ENCODE data around the gene PPP1R12B.
"Not testable (repeated sequence)": the region's sequence is repeated elsewhere in the genome, so short reads cannot be mapped to it uniquely, and the experiment has no call there.

Gene PPP1R12B

DNA sequence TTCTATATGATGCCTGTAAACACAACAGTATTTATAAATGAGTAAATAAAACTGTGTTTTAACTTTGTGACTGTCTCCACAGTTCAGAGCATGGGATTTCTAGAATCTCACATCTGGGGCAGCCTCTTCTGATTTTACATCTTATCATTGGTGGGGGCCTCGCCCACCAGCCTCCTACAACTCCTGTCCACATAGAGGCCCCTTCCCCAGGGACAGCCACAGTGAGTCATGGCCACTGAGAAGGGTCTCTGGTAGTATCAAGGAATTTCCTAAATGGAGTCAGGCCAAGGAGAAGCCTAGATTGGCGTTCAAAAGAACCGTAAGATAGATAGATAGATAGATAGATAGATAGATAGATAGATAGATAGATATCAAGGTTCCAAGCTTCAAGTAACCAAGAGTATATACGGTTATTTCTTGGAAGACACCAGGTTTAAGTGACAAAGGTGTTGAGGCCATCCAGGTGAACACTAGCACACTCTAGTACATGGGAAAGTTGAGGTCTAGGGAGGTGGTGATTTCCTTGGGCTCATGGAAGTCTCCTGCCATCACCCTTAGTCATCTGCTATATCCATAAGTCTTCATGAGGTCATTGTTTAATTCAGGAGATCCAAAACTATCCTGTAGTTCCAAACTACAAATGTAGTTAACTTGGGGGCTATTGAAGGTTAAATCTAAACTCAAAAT is 240.1 kb downstream of the PPP1R12B start:
- no peak for DNase-seq

- DNase-seq, result no peak
Measured at GRCh38 chr1:202589190-202589930, 240.9 kb downstream of the PPP1R12B start.

DNA sequence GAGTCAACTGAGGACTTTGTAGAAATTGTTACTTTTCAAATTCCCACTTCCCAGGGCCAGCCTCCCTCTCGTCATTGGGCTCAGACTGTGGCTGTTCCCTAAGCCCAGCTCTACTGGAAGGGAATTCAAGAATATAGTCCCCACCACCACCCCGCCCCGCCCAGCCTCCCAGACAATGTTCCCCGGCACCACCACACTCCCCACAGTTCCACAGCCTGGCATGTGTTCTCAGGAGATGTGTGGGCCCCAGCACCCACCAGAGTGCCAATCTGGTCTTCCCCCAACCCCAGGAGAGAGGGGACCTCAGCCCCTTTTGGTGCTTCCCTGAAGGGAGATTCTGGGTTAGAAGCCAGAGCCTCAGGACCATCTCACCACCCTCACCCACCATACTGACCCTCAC is 241.6 kb downstream of the PPP1R12B start:
- DNase-seq, result no peak

GRCh38 chr1:202590975-202591411 is 242.5 kb downstream of the PPP1R12B start:
- no peak for DNase-seq

GRCh38 chr1:202591515-202591914 is 243.0 kb downstream of the PPP1R12B start:
- DNase-seq, result no peak

- DNase-seq, result no peak
Measured at GRCh38 chr1:202592146-202592545, 243.6 kb downstream of the PPP1R12B start.

- DNase-seq, result no peak
Measured at GRCh38 chr1:202593845-202594244, 245.3 kb downstream of the PPP1R12B start.

DNA sequence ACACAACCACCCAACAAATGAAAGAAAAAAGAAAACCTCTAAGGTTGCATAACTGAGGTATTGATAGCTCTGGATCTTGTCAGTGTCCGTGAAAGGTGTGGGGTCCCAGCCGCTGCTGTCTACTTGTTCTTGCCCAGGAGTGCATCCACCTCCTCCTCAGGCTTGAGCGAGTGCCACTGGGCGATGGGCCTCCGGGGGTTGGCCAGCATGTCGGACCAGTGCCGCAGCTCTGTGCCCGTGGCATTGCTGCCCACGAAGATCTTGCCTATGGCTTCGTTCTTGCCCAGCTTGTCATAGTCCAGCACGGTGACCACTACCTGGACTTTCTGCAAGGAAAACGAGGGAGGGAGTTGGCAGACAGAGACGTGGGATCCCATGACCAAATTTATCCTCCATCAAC is 248.1 kb downstream of the PPP1R12B start:
- no peak for DNase-seq

DNA sequence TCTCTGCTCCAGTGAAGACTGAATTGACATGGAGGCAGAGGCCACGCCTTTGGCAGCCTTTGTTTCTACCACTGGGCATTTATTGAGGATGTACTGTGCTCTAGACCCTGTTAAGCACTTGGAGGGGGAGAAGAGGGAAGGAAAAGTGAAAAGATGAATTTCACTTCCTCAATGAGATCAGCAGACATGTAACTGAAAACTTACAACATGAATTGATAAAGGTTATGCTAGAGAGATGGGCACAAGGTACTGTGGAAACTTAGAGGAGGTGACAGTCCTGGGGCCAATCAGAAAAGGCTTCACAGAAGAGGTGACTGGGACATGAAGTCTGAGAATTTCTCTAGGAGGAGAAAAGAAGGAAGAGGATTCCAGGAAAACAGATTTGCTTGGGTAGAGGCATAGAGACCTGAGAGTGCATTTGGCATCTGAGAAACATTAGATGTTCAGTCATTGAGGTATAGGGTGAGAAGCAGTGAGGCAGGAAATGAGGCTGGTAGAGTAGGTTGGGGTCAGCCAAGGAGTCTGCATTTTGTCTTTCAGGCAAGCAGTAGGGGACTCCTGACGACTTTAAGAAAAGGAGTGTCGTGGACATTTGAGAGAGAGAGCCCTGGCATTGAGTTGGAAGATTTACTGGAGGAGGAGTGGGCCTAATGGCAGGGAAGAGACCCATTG is 248.7 kb downstream of the PPP1R12B start:
- DNase-seq, result no peak

DNA sequence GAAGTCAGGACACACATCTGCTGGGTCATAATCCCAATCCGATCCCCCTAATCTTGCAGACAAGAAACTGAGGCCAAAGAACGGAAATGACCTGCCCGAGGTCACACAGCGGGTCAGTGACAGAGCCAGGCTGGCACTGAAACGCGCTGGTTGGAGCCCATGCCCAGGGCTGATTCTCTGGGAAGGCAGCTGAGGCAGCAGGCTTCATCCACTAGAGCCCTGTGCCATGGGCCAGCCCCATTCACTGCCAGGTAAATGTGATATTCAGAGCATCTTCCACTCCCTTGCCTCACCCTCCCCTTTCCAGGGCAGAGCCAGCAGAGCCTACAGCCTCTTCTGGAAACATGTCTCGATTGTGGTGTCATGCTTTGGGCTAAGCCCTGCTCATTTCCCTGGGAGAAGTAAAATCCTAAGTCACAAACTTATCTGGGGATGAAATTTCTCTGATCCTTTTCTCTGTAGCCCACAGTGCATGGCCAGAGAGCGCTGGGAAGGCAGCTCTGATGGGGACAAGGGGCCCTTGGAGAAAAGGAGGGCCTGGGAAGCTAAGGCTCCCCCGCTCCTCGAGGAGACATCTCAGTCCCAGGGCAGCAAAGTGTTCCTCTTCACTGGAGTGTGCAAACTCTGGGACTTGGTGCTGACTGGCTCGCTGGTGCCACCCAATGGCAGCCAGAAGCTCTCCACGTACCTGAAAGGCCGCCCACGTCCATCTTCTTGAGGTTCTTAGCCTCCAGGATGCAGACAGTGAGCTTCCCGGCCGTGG is 251.4 kb downstream of the PPP1R12B start:
- peak; percentile 15 for DNase-seq

- no peak for DNase-seq
Measured at GRCh38 chr1:202600432-202601041, 252.0 kb downstream of the PPP1R12B start.

DNA sequence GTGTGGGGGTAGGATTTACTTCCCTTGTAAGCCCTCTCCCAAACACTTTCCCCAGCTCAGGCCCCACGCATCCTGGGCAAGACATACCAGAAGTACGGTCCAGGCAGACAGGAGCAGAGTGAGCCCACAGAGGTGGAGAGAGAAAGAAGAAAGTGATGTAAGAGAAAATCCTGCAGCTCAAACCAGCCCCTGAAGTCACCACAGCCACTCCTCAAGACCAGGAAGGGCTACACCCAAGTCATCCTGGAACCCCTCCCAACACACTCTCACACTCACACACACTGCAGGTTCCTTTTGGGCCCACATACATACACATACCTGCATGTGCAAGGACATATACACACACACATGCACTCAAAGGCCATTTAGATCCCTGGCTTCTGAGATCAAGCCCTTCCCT is 254.9 kb downstream of the PPP1R12B start:
- DNase-seq, result no peak

- DNase-seq, result no peak
Measured at GRCh38 chr1:202605515-202605914, 257.0 kb downstream of the PPP1R12B start.

DNA sequence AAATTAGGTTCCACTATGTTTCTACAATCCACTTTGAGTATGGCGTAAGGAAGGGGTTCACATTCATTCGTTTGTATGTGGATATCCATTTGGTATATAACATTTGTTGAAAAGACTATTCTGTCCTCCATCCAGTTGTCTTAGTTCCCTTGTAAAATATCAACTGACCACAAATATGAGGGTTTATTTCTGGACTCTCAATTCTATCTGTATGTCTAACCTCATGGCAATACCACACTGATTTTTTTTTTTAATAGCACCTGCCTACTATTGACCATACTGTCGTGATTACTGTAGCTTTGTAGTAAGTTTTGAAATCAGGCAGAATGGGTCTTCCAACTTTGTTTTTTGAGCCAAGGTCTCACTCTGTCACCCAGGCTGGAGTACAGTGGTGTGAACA is 263.5 kb downstream of the PPP1R12B start:
- DNase-seq, result not testable (repeated sequence)

GRCh38 chr1:202613571-202613970 is 265.1 kb downstream of the PPP1R12B start:
- DNase-seq, result no peak

DNA sequence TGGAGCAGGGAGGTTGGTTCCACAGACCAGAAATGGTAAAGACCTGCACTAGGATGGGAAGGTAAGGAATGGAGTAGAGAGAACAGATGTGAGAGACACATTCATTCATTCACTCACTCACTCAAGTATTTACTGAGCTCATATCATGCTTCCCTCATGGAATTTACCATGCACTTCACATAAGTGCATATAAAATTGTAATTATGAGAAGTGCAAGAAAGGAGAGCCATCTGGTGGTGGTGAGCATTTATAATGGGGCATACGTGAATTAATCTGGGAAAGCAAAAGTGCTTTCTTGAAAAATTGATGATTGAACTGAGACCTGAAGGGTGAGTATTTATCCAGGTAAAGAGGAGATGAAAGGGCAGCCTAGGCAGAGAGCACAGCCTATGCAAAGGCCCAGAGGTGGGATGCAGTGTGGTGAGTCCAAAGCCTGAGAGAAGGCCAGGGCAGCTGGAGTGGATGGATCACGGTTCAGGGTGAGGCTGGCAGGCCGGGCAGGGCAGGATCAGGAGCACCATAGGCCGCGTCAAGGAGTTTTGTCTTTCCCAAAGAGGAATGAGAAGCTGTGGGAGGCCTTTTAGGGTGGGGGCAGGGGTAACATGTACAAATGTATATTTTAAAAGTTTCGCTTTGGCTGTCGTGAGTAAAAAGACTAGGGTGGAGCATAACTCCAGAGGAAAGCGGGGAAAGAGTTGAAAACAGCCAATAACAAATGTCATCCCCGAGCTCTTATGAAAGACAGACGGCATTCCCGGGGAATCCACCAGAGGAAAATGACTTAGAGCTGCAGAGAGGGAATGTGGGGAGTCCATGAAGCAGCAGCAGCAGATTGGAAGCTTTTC is 266.1 kb downstream of the PPP1R12B start:
- not testable (repeated sequence) for DNase-seq

- DNase-seq, result not testable (repeated sequence)
Measured at GRCh38 chr1:202615208-202615500, 266.7 kb downstream of the PPP1R12B start.

GRCh38 chr1:202615501-202616354 is 267.2 kb downstream of the PPP1R12B start:
- no peak for DNase-seq

- DNase-seq, result no peak
Measured at GRCh38 chr1:202616355-202616915, 267.9 kb downstream of the PPP1R12B start.

GRCh38 chr1:202619012-202619411 is 270.5 kb downstream of the PPP1R12B start:
- DNase-seq, result not testable (repeated sequence)

DNA sequence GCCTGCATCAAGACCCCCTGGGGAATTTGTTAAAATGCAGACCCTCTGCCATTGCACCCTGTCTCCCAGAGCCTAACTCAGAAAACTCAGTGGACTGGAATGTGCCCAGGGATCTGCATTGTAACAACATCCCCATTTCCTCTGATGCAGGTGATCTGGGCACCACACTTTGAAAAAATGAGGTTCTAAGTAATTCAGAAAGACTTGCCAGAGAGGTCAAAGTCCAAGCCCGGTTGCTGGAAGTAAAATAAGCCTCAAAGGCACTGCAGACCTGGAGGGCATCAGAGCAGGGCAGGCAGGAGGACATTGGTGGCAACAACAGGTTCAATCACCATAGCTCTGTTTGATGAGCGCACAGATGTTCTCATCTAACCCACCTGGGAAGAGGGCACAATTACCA is 271.0 kb downstream of the PPP1R12B start:
- no peak for DNase-seq
